ENCODE results near the gene PRSS35.

DNA sequence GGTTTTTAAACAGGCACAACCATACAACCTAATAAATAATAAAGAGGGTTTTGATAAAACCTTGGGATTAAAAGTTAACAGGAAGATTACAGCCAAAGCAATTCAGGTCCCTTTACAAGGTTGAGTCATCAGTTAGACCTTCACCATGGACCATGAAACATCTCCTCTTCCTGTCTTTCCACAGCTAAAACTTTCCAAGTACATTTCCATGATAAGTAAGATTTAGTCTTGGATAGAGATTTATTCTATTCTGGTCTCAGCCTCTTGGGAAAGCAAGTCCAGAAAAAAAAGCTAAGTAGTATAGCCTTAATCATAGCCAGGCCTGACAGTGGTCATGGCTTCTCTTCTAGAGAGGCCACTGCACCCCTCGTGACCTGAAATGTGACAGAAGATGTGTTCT lies 2.9 kb upstream of the PRSS35 start:
- TF ChIP-seq, protein P1, sequence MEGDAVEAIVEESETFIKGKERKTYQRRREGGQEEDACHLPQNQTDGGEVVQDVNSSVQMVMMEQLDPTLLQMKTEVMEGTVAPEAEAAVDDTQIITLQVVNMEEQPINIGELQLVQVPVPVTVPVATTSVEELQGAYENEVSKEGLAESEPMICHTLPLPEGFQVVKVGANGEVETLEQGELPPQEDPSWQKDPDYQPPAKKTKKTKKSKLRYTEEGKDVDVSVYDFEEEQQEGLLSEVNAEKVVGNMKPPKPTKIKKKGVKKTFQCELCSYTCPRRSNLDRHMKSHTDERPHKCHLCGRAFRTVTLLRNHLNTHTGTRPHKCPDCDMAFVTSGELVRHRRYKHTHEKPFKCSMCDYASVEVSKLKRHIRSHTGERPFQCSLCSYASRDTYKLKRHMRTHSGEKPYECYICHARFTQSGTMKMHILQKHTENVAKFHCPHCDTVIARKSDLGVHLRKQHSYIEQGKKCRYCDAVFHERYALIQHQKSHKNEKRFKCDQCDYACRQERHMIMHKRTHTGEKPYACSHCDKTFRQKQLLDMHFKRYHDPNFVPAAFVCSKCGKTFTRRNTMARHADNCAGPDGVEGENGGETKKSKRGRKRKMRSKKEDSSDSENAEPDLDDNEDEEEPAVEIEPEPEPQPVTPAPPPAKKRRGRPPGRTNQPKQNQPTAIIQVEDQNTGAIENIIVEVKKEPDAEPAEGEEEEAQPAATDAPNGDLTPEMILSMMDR (IDR thresholded peaks at IDR 0.05), result no peak
- TF ChIP-seq POLR2AphosphoS5 (IDR thresholded peaks at IDR 0.05) (no peak), POLR2A (IDR thresholded peaks at IDR 0.05) (no peak)

Data from breast epithelium (tissue), 3 donors.